GM23248 (cell line): ENCODE data around the gene IKZF2.

Experiments
- EZH2 ChIP-seq: fragments of 200-600 bp; sonication (generic); IDR thresholded peaks from 2 replicates; pipeline ENCODE4 v1.6.1; 2018; ENCODE audit warnings: antibody characterized with exemption, mild to moderate bottlenecking; ENCODE audit not compliant: insufficient read depth, poor library complexity, severe bottlenecking
- EZH2phosphoT487 ChIP-seq: fragments of 200-600 bp; sonication (generic); IDR thresholded peaks from 2 replicates; pipeline ENCODE4 v1.6.1; 2018; ENCODE audit warnings: antibody characterized with exemption, moderate library complexity, mild to moderate bottlenecking, low read depth; ENCODE audit not compliant: insufficient read depth

DNA sequence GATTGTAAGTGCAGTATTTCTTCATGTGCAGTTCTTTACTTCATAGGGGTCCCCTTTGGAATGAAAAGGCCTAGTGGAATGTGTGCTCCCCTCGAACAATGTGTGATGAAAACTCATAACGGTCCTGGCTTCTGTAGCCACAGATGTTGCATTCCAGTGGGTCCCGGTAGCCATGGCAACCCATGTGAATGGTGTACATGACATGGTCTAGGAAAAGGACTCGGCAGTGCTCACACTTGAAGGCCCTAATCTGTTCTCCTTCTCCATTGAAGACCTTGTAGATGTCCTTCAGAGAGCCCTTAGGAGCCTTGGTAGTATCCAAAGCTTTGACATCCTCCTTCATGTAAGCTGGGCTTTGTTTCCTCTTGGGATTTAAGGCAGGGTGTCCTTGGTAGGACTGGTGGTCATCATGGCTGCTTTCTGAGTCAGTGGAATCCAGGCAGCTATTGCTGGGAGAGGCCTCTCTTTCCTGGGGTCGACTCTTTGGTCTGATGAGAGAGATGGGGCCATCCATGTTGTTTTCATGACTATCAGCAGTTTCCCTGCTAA, 144.0 kb downstream of the IKZF2 start:
- no peak for TF ChIP-seq EZH2
- no peak for TF ChIP-seq EZH2phosphoT487
